Ishikawa (cell line): Measurements from ENCODE around the gene ACTN1.
A peak's percentile ranks its signal among the peaks of the same experiment; 100 is the strongest.

Experiments
- CEBPB ChIP-seq: IDR thresholded peaks from 2 replicates; pipeline ENCODE4 v1.6.1; 2012
- CREB1 ChIP-seq: IDR thresholded peaks from 2 replicates; pipeline ENCODE4 v1.6.1; 2012; ENCODE audit warnings: low read depth
- EGR1 ChIP-seq: IDR thresholded peaks from 2 replicates; pipeline ENCODE4 v1.6.1; 2012
- EP300 ChIP-seq: IDR thresholded peaks from 2 replicates; pipeline ENCODE4 v1.6.1; 2012; ENCODE audit warnings: borderline replicate concordance
- FOXM1 ChIP-seq: IDR thresholded peaks from 2 replicates; pipeline ENCODE4 v1.6.1; 2012; ENCODE audit warnings: low read depth, borderline replicate concordance
- NFIC ChIP-seq: IDR thresholded peaks from 2 replicates; pipeline ENCODE4 v1.6.1; 2012
- RAD21 ChIP-seq: IDR thresholded peaks from 2 replicates; pipeline ENCODE4 v1.6.1; 2012; ENCODE audit warnings: low read depth
- TAF1 ChIP-seq: IDR thresholded peaks from 2 replicates; pipeline ENCODE4 v1.6.1; 2012; ENCODE audit warnings: low read depth, mild to moderate bottlenecking
- TCF12 ChIP-seq: IDR thresholded peaks from 2 replicates; pipeline ENCODE4 v1.6.1; 2012; ENCODE audit warnings: low read depth
- TEAD4 ChIP-seq: IDR thresholded peaks from 2 replicates; pipeline ENCODE4 v1.6.1; 2012
- YY1 ChIP-seq: IDR thresholded peaks from 2 replicates; pipeline ENCODE4 v1.6.1; 2012; ENCODE audit warnings: low read depth
- ZBTB7A ChIP-seq: IDR thresholded peaks from 2 replicates; pipeline ENCODE4 v1.6.1; 2012; ENCODE audit warnings: low read depth
- TF ChIP-seq, protein P1 (sequence below): IDR thresholded peaks from 2 replicates; pipeline ENCODE4 v1.6.1; 2012; ENCODE audit warnings: low read depth, mild to moderate bottlenecking
- TF ChIP-seq, protein P2 (sequence below): IDR thresholded peaks from 2 replicates; pipeline ENCODE4 v1.6.1; 2012
- TF ChIP-seq, protein P3 (sequence below): IDR thresholded peaks from 2 replicates; pipeline ENCODE4 v1.6.1; 2012

The ACTN1 gene

DNA sequence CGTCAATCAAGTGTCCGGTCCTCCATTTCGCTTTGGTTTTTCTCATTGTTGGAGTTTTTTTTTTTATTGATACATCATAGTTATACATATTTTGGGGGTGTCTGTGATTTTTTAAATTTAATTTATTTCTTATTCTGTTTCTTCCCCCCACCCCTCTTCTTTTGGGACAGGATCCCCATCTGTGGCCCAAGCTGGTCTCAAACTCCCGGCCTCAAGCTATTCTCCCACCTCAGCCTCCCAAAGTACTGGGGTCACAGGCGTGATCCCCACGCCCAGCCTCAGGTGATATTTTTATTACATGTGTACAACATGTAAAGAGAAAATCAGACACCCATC, 134.9 kb downstream of the ACTN1 start:
- TF ChIP-seq TCF12 (no peak), CREB1 (no peak), FOXM1 (no peak), EP300 (no peak), CEBPB (no peak), EGR1 (no peak), RAD21 (no peak), ZBTB7A (no peak), TEAD4 (no peak), NFIC (no peak), YY1 (no peak), TAF1 (no peak)
- TF ChIP-seq, protein P1, sequence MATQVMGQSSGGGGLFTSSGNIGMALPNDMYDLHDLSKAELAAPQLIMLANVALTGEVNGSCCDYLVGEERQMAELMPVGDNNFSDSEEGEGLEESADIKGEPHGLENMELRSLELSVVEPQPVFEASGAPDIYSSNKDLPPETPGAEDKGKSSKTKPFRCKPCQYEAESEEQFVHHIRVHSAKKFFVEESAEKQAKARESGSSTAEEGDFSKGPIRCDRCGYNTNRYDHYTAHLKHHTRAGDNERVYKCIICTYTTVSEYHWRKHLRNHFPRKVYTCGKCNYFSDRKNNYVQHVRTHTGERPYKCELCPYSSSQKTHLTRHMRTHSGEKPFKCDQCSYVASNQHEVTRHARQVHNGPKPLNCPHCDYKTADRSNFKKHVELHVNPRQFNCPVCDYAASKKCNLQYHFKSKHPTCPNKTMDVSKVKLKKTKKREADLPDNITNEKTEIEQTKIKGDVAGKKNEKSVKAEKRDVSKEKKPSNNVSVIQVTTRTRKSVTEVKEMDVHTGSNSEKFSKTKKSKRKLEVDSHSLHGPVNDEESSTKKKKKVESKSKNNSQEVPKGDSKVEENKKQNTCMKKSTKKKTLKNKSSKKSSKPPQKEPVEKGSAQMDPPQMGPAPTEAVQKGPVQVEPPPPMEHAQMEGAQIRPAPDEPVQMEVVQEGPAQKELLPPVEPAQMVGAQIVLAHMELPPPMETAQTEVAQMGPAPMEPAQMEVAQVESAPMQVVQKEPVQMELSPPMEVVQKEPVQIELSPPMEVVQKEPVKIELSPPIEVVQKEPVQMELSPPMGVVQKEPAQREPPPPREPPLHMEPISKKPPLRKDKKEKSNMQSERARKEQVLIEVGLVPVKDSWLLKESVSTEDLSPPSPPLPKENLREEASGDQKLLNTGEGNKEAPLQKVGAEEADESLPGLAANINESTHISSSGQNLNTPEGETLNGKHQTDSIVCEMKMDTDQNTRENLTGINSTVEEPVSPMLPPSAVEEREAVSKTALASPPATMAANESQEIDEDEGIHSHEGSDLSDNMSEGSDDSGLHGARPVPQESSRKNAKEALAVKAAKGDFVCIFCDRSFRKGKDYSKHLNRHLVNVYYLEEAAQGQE = no peak
- TF ChIP-seq, protein P2, sequence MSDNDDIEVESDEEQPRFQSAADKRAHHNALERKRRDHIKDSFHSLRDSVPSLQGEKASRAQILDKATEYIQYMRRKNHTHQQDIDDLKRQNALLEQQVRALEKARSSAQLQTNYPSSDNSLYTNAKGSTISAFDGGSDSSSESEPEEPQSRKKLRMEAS = no peak
- TF ChIP-seq, protein P3, sequence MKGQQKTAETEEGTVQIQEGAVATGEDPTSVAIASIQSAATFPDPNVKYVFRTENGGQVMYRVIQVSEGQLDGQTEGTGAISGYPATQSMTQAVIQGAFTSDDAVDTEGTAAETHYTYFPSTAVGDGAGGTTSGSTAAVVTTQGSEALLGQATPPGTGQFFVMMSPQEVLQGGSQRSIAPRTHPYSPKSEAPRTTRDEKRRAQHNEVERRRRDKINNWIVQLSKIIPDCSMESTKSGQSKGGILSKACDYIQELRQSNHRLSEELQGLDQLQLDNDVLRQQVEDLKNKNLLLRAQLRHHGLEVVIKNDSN = no peak

DNA sequence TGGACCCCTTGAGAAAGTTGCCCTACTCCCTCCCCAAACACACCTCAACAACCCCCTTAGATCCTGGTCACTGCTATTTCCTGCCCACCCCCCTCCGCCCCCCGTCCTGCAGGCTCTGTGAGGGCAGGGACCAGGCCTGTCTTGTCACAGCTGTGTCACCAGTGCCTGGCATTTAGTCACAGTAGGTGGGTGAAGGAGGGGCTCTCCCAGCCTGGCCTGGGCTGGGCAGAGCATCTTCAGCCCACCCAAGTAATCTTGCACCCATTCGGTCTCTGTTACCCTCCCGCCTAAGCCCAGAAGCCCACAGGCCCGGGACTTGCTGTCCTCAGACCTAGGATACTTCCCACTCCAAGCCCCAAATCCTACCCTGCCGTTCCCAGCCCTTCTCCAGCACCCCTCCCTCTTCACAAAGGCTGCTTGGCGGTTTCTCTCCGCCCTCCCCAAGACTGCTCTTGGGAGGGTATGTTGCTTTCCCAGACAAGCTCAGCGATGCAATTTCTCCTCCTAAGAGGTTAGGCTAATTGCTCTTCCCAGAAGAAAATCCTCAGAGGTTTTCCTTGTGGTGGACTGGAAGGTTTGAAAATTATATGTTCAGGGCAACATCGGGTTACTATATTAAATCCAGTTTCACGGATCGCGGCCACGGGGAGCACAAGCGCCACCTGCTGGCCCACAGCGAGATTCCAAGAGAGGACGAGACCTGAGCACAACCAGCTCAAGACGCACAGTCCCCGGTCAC, 135.5 kb downstream of the ACTN1 start:
- TF ChIP-seq CREB1 (no peak), NFIC (no peak), RAD21 (peak; percentile 82), TEAD4 (peak; percentile 77), CEBPB (no peak)

DNA sequence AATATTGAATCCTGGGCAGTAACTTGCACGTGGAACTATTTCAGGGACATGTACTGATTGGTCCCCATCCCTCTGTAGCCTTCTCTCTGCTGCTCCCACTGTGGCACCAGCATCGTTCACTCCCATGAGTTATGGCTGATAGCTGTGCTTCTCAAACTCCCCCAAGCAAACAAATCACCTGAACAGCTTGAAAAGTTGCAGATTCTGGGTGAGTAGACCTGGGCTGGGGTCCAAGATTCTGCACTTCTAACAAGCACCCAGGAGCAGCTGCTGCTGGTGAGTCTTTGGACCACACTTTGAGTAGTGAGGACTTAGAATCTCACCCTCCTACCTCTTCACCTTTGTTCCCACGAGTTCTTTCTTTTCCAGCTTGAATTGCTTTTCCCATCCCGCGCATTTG, 136.8 kb downstream of the ACTN1 start:
- TF ChIP-seq TCF12 = no peak
- no peak for TF ChIP-seq EP300
- no peak for TF ChIP-seq ZBTB7A
- no peak for TF ChIP-seq NFIC
- no peak for TF ChIP-seq YY1
- no peak for TF ChIP-seq CREB1
- TF ChIP-seq FOXM1 = no peak
- TF ChIP-seq, protein P2 = no peak
- TF ChIP-seq CEBPB = no peak
- TF ChIP-seq RAD21 = no peak
- no peak for TF ChIP-seq TEAD4
- TF ChIP-seq, protein P1 = no peak
- TF ChIP-seq, protein P3 = no peak
- no peak for TF ChIP-seq TAF1
- no peak for TF ChIP-seq EGR1

DNA sequence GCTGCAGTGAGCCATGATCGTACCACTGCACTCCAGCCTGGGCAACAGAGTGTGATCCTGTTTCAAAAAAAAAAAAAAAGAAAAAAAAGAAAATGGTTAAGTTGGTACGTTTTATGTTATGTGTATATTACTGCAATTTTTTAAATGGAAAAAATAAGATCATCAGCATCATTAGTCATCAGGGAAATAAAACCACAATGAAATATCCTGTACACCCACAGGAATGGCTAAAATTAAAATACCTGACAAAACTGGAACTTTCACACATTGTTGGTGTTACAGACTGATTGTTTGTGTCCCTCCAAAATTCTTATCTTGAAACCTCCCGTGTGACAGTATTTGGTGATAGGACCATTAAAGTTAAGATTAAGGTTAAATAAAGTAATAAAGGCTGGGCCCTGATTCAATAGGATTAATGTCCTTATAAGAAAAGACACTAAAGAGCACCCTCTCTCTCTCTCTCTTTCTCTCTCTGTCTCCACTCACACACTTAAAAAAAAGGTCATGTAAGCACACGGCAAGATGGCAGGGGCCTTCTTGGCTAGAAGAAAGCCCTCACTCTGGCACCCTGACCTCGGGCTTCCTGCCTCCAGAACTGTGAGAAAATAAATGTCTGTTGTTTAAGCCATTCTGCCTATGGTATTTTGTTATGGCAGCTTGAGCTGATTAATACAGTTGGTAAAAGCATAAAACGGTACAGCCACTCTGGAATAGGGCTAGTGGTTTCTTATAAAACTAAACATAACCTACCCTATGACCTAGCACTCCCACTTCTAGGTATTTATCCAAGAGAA, 137.9 kb downstream of the ACTN1 start:
- TF ChIP-seq TCF12 (no peak), TAF1 (no peak), RAD21 (no peak), FOXM1 (no peak), NFIC (no peak), ZBTB7A (no peak), EGR1 (no peak), CREB1 (no peak), TEAD4 (no peak), EP300 (no peak), YY1 (no peak)
- TF ChIP-seq, protein P2 = no peak
- TF ChIP-seq, protein P1 = no peak
